Measurements from ENCODE around the gene COQ3.

DNA sequence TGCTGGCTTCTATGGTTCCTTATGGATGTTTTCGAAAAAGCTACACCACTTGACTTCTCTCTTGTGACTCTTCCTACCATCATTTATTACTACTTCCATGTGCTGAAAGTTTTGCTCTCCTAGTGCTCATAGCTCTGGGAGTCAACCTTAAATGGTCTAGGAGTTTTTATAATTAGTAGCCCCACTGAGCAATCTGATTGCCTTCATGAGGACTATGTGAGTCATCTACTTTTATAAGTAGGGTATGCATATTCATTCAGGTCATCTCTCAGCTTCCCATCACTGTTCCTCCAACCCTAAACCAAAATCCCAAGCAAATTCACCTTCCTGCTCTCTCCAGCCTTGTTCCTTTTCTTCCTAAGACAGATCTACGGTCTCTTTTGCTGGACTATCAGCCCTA, 27.1 kb downstream of the COQ3 start:
- TF ChIP-seq, protein P1, sequence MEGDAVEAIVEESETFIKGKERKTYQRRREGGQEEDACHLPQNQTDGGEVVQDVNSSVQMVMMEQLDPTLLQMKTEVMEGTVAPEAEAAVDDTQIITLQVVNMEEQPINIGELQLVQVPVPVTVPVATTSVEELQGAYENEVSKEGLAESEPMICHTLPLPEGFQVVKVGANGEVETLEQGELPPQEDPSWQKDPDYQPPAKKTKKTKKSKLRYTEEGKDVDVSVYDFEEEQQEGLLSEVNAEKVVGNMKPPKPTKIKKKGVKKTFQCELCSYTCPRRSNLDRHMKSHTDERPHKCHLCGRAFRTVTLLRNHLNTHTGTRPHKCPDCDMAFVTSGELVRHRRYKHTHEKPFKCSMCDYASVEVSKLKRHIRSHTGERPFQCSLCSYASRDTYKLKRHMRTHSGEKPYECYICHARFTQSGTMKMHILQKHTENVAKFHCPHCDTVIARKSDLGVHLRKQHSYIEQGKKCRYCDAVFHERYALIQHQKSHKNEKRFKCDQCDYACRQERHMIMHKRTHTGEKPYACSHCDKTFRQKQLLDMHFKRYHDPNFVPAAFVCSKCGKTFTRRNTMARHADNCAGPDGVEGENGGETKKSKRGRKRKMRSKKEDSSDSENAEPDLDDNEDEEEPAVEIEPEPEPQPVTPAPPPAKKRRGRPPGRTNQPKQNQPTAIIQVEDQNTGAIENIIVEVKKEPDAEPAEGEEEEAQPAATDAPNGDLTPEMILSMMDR (IDR thresholded peaks at IDR 0.05): no peak
- TF ChIP-seq POLR2A (IDR thresholded peaks at IDR 0.05) (no peak), POLR2AphosphoS5 (IDR thresholded peaks at IDR 0.05) (no peak)
